ENCODE results near the gene CHIC2. TPM values are rescaled to one million over a fixed set of nuclear protein-coding genes. Genes with fewer than 3 reads are reported as not detected.

CHIC2 gene
- total RNA-seq, 2 donors from 2014 or later, result 6.9 to 18.9 TPM

GRCh38 chr4:54098375-54098774, 34.0 kb upstream of the CHIC2 start:
- intact Hi-C loops (cut with DNase I), result no loop called here
- Histone ChIP-seq H3K4me1 (peaks cover 29% of the 10 kb centered on the region), H3K4me3 (no peak overlapping the region), H3K27ac (no peak overlapping the region), H3K36me3 (replicated peaks in 1 of 2; ENCODE audit: insufficient read depth in 1 of 2, low read depth in 2 of 2) (no peaks in the 10 kb centered on the region), H3K27me3 (peaks cover 0 to 59% of the 10 kb centered on the region in 2 donors), H3K9me3 (no peaks in the 10 kb centered on the region)
- WGBS, 2 donors, result 12 to 19% methylated on average over 5 of the region's 5 CpGs
- DNase-seq, result no peak
- ATAC-seq, result no peak
- TF ChIP-seq CTCF (IDR thresholded peaks at IDR 0.05) (no peak), POLR2A (IDR thresholded peaks at IDR 0.05) (no peak)

GRCh38 chr4:54097152-54097551, 32.7 kb upstream of the CHIC2 start:
- WGBS, 2 donors, result 37 to 42% methylated on average over 6 of the region's 6 CpGs
- TF ChIP-seq POLR2A (IDR thresholded peaks at IDR 0.05) (no peak), CTCF (IDR thresholded peaks at IDR 0.05) (no peak)
- Histone ChIP-seq H3K27ac (no peak overlapping the region), H3K9me3 (no peaks in the 10 kb centered on the region), H3K4me1 (peaks cover 36% of the 10 kb centered on the region), H3K27me3 (peaks cover 0 to 66% of the 10 kb centered on the region in 2 donors), H3K4me3 (no peak overlapping the region), H3K36me3 (replicated peaks in 1 of 2; ENCODE audit: insufficient read depth in 1 of 2, low read depth in 2 of 2) (no peaks in the 10 kb centered on the region)
- intact Hi-C loops (cut with DNase I), result no loop called here
- no peak for ATAC-seq
- no peak for DNase-seq

- DNase-seq, result no peak
- peaks cover 0 to 59% of the 10 kb centered on the region in 2 donors for H3K27me3 ChIP-seq
- H3K4me1 ChIP-seq, result peaks cover 39% of the 10 kb centered on the region
- H3K4me3 ChIP-seq, result no peak overlapping the region
- H3K9me3 ChIP-seq, result no peaks in the 10 kb centered on the region
- intact Hi-C loops (cut with DNase I), result no loop called here
- ATAC-seq, result no peak
- WGBS, 2 donors, result 25 to 32% methylated on average over 13 of the region's 13 CpGs
- TF ChIP-seq POLR2A (IDR thresholded peaks at IDR 0.05), result no peak
- no peak for TF ChIP-seq CTCF (IDR thresholded peaks at IDR 0.05)
- no peaks in the 10 kb centered on the region for H3K36me3 ChIP-seq (replicated peaks in 1 of 2; ENCODE audit: insufficient read depth in 1 of 2, low read depth in 2 of 2)
- H3K27ac ChIP-seq, result no peak overlapping the region
Observed at GRCh38 chr4:54096295-54096962, 32.0 kb upstream of the CHIC2 start.

GRCh38 chr4:54095110-54095825, 30.9 kb upstream of the CHIC2 start:
- Histone ChIP-seq H3K9me3 (no peaks in the 10 kb centered on the region), H3K4me1 (peaks cover 38% of the 10 kb centered on the region), H3K27me3 (peaks cover 0 to 48% of the 10 kb centered on the region in 2 donors), H3K4me3 (no peak overlapping the region), H3K36me3 (replicated peaks in 1 of 2; ENCODE audit: insufficient read depth in 1 of 2, low read depth in 2 of 2) (no peaks in the 10 kb centered on the region), H3K27ac (no peak overlapping the region)
- no peak for DNase-seq
- 18 to 27% methylated on average over 19 of the region's 19 CpGs for WGBS, 2 donors
- intact Hi-C loops (cut with DNase I), result no loop called here
- ATAC-seq, result no peak
- TF ChIP-seq POLR2A (IDR thresholded peaks at IDR 0.05) (no peak), CTCF (IDR thresholded peaks at IDR 0.05) (no peak)

Data from body of pancreas (tissue), 4 donors.